ENCODE results near the gene ADGRG7. TPM values are rescaled to one million over a fixed set of nuclear protein-coding genes. Genes with fewer than 3 reads are reported as not detected.

Gene ADGRG7
- total and polyA plus RNA-seq, 9 of the 15 experiments (the other 6 are each of a cell fraction or from before 2014, with no cell fraction given): 0.03 TPM; not detected in 7

- in situ Hi-C loops (cut with MboI): no loop called here
- H3K9me1 ChIP-seq (ENCODE audit: control insufficient read depth, insufficient read depth, low read length): no peaks in the 10 kb centered on the region
- H3K36me3 ChIP-seq (ENCODE audit: control insufficient read depth, insufficient read depth, low read length): no peaks in the 10 kb centered on the region
- ChIA-PET CTCF (ENCODE audit: low intra/inter-chr PET ratio) (no interaction called here), POLR2A (no interaction called here)
- no peaks in the 10 kb centered on the region for H4K20me1 ChIP-seq (replicated peaks; ENCODE audit: control insufficient read depth, insufficient read depth, low read length)
- H3K4me1 ChIP-seq (replicated peaks in 1 of 2; ENCODE audit: control insufficient read depth in 2 of 2, insufficient read depth in 2 of 2, low read length in 2 of 2): peaks cover 0 to 18% of the 10 kb centered on the region in 2 experiments; a peak in 2 of 5 replicates
- FAIRE-seq: no peak
- peaks cover 2% of the 10 kb centered on the region; the same call in 1 of the 2 replicates for H3K9me3 ChIP-seq (replicated peaks; ENCODE audit: control insufficient read depth, insufficient read depth, low read depth, low read length)
- no peak for ATAC-seq
- no peaks in the 10 kb centered on the region for H3K79me2 ChIP-seq (ENCODE audit: control insufficient read depth, insufficient read depth, low read length)
- H2AFZ ChIP-seq (ENCODE audit: low read depth, low read length): peak overlapping the region; percentile 84; the same call in 1 of the 2 replicates
- H3K4me3 ChIP-seq: no peak overlapping the region
- H3K27me3 ChIP-seq (ENCODE audit: control insufficient read depth in 2 of 2, insufficient read depth in 2 of 2, low read length in 2 of 2): no peaks in the 10 kb centered on the region
- TF ChIP-seq ESRRB (CRISPR knock-in tag; IDR thresholded peaks at IDR 0.05; ENCODE audit: borderline replicate concordance) (no peak), ZNF232 (CRISPR knock-in tag; IDR thresholded peaks at IDR 0.05) (no peak), CXXC5 (CRISPR knock-in tag; IDR thresholded peaks at IDR 0.05) (no peak), ZNF696 (CRISPR knock-in tag; conservative IDR thresholded peaks at IDR 0.05) (no peak), MAFF (IDR thresholded peaks at IDR 0.05; ENCODE audit: low read length) (no peak), ZNF785 (CRISPR knock-in tag; IDR thresholded peaks at IDR 0.05) (no peak), SRSF3 (IDR thresholded peaks at IDR 0.05; ENCODE audit: insufficient read depth, low read length) (no peak), TBP (optimal IDR thresholded peaks at IDR 0.05; ENCODE audit: low read depth, low read length) (no peak), MYNN (IDR thresholded peaks at IDR 0.05) (no peak), MYNN (CRISPR knock-in tag; IDR thresholded peaks at IDR 0.05) (no peak), BRCA1 (IDR thresholded peaks at IDR 0.05) (no peak), BRCA1 (CRISPR knock-in tag; IDR thresholded peaks at IDR 0.05) (no peak), GABPB2 (CRISPR knock-in tag; conservative IDR thresholded peaks at IDR 0.05) (no peak), PHB (CRISPR knock-in tag; IDR thresholded peaks at IDR 0.05) (no peak), ZC3H8 (IDR thresholded peaks at IDR 0.05) (no peak), ZNF830 (CRISPR knock-in tag; IDR thresholded peaks at IDR 0.05) (no peak)
- TF ChIP-seq, protein P1, sequence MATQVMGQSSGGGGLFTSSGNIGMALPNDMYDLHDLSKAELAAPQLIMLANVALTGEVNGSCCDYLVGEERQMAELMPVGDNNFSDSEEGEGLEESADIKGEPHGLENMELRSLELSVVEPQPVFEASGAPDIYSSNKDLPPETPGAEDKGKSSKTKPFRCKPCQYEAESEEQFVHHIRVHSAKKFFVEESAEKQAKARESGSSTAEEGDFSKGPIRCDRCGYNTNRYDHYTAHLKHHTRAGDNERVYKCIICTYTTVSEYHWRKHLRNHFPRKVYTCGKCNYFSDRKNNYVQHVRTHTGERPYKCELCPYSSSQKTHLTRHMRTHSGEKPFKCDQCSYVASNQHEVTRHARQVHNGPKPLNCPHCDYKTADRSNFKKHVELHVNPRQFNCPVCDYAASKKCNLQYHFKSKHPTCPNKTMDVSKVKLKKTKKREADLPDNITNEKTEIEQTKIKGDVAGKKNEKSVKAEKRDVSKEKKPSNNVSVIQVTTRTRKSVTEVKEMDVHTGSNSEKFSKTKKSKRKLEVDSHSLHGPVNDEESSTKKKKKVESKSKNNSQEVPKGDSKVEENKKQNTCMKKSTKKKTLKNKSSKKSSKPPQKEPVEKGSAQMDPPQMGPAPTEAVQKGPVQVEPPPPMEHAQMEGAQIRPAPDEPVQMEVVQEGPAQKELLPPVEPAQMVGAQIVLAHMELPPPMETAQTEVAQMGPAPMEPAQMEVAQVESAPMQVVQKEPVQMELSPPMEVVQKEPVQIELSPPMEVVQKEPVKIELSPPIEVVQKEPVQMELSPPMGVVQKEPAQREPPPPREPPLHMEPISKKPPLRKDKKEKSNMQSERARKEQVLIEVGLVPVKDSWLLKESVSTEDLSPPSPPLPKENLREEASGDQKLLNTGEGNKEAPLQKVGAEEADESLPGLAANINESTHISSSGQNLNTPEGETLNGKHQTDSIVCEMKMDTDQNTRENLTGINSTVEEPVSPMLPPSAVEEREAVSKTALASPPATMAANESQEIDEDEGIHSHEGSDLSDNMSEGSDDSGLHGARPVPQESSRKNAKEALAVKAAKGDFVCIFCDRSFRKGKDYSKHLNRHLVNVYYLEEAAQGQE (IDR thresholded peaks at IDR 0.05; ENCODE audit: borderline replicate concordance): no peak
- TF ChIP-seq, protein P1 (CRISPR knock-in tag; IDR thresholded peaks at IDR 0.05; ENCODE audit: low read depth): no peak
- no TSS peak for BruUV-seq (replicated peaks)
- H3K4me2 ChIP-seq (ENCODE audit: insufficient read depth, low read length): no peak overlapping the region
- no peak overlapping the region for H3K9ac ChIP-seq (ENCODE audit: insufficient read depth in 1 of 2, low read depth in 2 of 2, low read length in 2 of 2)
- no peak overlapping the region for H3K27ac ChIP-seq (ENCODE audit: extremely low read depth, low read depth, low read length)
- intact Hi-C loops (cut with micrococcal nuclease): loop anchor here (10.0 kb wide), 1 partner anchor 299 kb away; the partner anchor contains the start of genes LNP1 and TOMM70
- 65% methylated on average over 4 of the region's 4 CpGs for WGBS (ENCODE audit: insufficient coverage, low coverage, missing lambda C conversion rate)
- DNase-seq (ENCODE audit: extremely low read depth in 1 of 4, low spot score in 3 of 4): no peak
Observed at GRCh38 chr3:100703865-100704264, 94.5 kb downstream of the ADGRG7 start.
